HG03045 (cell line): ENCODE measurements around the gene EIF3L.

Source experiments
- ATAC-seq: cut with Tn5 transposase; IDR thresholded peaks from one replicate; pipeline ENCODE4 v1.9.1; 2021; ENCODE audit warnings: mild to moderate bottlenecking, moderate library complexity; ENCODE audit not compliant: unreplicated experiment

EIF3L gene

GRCh38 chr22:37816543-37817180 is 32.6 kb upstream of the EIF3L start:
- ATAC-seq: no peak

GRCh38 chr22:37817705-37818408 is 31.4 kb upstream of the EIF3L start:
- ATAC-seq: no peak

DNA sequence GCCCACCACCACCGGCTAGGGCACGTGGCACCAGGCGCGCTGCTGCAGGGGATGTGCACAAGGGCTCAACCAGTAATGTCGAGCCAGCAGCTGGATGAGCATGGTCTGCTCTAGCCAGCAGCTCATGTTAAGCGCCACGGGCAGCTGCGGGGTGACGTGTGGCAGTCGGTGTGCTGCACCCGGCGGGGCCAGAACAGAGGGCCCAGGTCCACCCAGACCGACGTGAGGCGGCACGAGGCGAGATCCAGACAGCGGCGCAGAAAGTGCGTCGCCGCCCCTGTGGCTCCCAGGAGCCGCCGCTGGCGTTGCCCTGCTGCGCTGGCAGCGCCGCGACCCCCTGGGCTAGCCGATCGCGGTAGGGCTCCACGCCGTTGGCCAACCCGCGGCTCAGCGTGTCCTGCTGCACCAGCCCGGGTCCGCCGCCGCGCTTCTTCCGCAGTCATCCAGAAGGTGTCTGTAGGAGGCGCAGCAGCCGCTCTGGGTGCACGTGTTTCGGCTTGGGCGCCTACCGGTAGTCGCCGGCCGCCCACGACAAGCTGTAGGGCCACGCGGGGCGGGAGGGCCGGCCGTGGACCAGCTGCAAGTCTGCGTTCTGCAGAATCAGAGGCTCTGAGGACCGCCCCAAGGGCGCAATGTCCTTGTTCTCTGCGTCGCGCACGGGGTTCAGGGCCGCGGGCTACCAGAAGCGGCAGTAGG is 30.7 kb upstream of the EIF3L start:
- ATAC-seq: no peak

GRCh38 chr22:37819105-37819433 is 30.1 kb upstream of the EIF3L start:
- ATAC-seq: no peak

DNA sequence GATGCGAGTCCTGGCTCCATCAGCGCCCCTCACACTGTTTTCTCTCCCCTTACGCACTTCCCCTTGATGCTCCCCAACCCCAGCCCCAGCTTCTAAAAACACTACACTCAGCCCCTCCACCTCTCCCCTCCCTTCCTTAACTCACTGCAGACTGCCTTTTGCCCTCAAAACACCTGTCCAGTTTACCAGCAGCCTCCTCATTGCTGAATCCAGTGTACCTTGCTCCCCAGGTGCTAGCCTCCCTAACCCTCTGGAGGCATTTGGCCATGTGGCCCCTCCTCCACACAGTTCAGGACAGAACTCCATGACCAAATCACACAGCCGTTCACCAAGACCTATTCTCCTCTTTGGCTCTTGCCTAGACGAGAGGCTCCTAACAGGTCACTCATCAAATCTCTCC is 28.9 kb upstream of the EIF3L start:
- no peak for ATAC-seq

DNA sequence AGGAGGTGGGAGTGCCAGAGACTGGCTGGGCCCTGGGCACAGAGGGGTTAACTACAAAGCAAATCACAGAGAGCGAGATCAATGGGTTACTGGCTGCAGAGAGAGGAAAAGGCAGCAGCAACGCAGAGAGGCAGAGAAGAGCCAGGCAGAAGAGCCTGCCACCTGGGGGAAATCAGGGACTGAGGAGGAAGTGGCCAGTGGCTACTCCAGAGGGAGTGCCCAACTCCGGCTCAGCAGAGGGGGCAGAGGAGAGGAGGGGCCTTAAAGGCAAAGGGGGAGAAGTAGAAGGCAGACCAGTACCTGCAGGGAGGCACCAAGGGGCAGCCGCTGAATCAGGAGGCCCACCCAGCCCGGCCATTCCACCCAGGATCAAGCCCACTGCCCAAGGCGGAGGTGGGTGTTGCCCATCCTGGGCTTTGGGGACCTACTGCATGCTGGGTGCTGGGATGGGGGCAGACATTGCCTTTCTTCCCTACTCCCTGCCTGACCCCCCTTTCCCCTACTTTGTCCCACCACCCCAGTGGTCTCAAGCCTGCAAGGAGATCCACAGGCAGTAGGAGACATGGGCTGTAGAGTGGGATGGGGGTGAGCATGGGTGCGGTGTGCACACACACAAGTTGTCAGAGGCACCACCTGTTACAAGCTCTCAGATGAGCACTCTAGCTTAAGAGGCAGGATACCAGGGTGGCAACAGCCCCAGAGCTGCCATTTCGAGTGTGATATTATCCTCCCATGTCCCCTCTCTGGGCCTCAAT is 27.0 kb upstream of the EIF3L start:
- ATAC-seq: no peak

GRCh38 chr22:37823134-37823985 is 25.9 kb upstream of the EIF3L start, which contains the start of gene GALR3:
TSS of gene GALR3 (plus strand) at chr22:37823382. CDS start at chr22:37823407, 25 bp downstream.
- ATAC-seq: no peak

DNA sequence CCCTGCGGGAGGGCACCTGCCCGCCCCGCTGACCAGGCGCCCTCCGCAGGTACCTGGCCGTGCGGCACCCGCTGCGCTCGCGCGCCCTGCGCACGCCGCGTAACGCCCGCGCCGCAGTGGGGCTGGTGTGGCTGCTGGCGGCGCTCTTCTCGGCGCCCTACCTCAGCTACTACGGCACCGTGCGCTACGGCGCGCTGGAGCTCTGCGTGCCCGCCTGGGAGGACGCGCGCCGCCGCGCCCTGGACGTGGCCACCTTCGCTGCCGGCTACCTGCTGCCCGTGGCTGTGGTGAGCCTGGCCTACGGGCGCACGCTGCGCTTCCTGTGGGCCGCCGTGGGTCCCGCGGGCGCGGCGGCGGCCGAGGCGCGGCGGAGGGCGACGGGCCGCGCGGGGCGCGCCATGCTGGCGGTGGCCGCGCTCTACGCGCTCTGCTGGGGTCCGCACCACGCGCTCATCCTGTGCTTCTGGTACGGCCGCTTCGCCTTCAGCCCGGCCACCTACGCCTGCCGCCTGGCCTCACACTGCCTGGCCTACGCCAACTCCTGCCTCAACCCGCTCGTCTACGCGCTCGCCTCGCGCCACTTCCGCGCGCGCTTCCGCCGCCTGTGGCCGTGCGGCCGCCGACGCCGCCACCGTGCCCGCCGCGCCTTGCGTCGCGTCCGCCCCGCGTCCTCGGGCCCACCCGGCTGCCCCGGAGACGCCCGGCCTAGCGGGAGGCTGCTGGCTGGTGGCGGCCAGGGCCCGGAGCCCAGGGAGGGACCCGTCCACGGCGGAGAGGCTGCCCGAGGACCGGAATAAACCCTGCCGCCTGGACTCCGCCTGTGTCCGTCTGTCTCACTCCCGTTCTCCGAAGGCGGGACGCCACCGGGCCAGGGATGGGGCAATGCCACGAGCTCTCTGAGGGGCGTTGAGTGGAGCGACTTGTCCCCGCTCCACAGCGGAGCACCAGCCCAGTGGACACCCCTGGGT is 24.3 kb upstream of the EIF3L start:
- no peak for ATAC-seq

- ATAC-seq: no peak
These were observed 22.2 kb upstream of the EIF3L start for GRCh38 chr22:37827056-37827455.

- no peak for ATAC-seq
These were observed 19.0 kb upstream of the EIF3L start for GRCh38 chr22:37830093-37830842.

GRCh38 chr22:37831472-37831871 is 17.7 kb upstream of the EIF3L start:
- no peak for ATAC-seq

DNA sequence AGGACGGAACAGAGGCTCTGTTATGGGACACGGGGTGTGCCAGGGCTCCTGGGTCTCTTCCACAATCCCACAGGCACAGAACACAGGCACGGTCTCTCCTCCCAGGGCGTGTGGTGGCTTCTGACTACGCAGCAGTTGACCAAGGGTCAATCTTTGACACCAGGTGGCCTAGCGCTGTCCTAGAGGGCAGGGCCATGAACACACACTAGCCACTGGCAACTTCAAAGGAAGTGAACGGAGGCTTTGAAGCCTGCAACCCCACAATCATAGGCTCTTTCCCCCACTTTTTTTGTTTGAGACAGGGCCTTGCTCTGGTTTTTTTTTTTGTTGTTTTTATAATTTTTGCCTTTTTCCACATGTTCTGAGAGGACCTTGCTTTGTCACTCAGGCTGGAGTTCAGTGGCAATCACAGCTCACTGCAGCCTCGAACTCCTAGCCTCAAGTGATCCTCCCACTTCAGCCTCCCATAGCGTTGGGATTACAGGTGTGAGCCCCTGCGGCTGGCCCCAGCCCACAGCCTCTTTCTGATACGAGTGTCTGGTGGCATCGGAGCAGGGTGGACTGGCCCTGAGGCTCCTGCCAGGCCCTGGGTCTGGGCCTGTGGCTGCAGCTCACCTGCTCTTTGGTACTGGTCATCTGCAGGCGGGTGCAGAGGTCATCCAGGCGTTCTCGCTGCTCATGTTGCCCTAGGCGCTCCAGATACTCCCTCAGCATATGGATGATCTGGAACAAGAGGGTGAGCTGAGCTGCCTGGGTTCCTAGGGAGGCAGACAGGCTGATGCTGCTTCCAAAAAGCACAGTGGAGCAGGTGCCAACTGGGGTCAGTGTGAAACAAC is 17.0 kb upstream of the EIF3L start:
- no peak for ATAC-seq

DNA sequence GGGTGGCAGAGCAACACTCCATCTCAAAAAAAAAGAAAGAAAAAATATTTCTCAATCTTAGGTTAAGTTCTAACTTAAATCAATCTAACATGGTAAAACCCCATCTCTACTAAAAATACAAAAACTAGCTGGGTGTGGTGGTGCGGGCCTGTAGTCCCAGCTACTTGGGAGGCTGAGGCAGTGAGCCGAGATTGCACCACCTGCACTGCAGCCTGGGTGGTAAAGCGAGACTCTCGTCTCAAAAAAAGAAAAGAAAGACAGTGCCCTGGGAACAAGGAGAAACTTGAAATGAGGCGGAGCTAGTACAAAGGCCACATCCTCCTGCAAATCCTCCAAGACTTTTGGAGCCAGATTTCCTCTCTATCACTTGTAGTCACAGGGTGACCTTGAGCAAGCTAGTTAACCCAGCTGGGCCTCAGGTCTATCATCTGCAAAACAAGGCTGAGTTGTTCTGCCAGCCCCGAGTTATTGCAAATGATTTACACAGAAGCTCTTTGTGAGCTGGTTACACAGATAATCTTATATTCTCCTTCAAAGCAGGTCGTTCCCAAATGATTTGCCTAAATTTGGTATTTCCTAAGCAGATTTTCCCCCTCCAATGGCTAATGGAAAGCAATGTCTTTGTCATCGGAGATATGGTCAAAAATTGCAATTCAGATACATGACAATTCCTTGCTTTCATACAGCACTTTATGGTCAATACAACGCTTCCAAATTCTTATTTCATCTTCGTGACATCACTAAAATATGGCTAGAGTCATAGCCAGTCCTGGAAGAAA is 7.0 kb upstream of the EIF3L start:
- no peak for ATAC-seq

DNA sequence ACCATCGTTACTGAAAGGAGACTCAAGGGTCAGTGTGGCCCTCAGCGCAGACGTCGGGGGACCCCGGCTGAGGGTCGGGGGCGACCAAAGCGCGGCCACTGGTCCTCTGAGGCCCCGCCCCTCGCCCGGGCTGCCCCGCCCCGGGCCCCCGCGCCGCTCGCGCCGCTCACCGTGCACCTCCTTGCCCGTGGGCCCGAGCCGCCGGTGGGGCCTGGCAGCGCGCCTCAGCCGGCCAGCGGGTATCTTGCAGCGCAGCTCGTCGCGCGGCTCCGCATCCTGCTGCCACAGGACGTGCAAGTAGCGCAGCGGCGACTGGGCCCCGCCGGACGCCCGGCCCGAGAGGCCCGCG is 5.5 kb upstream of the EIF3L start:
- ATAC-seq: peak; percentile 45

DNA sequence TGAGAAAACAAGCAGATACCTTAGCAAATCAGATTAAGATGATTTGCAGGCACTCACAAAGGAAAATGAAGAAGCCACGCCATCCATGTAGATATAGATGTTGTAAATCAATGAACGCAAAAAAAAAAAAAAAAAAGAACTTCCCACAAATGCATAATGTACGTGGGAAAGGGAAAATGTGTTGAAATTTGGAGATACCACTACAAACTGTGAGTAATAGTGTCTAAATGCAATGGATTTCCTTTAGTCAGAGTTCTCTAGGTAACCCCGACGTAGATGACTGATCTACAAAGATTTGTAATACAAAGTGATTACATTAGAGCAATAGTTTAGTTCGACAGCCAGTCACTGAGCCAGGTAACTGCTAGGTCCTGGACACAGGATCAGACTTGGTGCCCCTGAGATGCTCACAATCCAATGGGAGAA is 4.3 kb upstream of the EIF3L start:
- ATAC-seq: no peak

DNA sequence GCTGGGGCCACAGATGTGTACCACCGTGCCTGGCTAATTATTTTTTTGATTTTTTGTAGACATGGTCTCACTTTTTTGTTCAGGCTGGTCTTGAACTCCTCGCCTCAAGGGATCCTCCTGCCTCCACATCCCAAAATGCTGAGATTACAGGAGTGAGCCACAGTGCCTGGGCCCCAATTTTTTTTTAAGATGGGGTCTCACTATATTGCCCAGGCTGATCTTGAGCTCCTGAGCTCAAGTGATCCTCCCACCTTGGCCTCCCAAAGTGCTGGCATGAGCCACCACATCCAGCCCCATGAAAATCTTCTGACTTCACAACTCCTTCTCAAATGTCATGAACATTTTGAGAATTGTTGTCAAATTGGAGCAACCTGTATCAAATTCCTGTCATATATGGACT is 2.8 kb upstream of the EIF3L start:
- no peak for ATAC-seq

GRCh38 chr22:37848587-37849088 is 581 bp upstream of the EIF3L start:
- no peak for ATAC-seq
